ENCODE results near the gene BABAM2. TPM values are rescaled to one million over a fixed set of nuclear protein-coding genes. Genes with fewer than 3 reads are reported as not detected.

The BABAM2 gene
- total and polyA plus RNA-seq, 2 experiments from 2014 or later: 17.8 to 21.5 TPM

DNA sequence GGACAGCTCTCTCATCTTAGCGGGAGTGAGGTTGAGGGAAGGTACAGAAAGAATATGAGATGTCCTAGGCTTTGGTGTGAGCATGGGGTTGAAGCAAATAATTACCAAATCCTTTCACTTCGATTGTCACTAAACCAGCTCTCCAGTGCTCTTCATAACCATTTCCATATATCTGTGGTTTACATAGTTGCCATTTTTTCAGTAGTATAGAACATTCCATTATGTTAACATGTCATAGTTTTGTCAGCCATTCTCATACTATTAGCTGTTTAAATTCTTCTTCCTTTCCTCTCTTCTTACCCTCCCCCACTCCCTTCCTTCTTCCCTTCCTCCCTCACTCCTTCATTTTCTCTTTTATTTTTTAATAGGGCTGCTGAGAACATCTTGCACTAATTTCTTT is 205.9 kb downstream of the BABAM2 start (continued):
- TF ChIP-seq, protein P1, sequence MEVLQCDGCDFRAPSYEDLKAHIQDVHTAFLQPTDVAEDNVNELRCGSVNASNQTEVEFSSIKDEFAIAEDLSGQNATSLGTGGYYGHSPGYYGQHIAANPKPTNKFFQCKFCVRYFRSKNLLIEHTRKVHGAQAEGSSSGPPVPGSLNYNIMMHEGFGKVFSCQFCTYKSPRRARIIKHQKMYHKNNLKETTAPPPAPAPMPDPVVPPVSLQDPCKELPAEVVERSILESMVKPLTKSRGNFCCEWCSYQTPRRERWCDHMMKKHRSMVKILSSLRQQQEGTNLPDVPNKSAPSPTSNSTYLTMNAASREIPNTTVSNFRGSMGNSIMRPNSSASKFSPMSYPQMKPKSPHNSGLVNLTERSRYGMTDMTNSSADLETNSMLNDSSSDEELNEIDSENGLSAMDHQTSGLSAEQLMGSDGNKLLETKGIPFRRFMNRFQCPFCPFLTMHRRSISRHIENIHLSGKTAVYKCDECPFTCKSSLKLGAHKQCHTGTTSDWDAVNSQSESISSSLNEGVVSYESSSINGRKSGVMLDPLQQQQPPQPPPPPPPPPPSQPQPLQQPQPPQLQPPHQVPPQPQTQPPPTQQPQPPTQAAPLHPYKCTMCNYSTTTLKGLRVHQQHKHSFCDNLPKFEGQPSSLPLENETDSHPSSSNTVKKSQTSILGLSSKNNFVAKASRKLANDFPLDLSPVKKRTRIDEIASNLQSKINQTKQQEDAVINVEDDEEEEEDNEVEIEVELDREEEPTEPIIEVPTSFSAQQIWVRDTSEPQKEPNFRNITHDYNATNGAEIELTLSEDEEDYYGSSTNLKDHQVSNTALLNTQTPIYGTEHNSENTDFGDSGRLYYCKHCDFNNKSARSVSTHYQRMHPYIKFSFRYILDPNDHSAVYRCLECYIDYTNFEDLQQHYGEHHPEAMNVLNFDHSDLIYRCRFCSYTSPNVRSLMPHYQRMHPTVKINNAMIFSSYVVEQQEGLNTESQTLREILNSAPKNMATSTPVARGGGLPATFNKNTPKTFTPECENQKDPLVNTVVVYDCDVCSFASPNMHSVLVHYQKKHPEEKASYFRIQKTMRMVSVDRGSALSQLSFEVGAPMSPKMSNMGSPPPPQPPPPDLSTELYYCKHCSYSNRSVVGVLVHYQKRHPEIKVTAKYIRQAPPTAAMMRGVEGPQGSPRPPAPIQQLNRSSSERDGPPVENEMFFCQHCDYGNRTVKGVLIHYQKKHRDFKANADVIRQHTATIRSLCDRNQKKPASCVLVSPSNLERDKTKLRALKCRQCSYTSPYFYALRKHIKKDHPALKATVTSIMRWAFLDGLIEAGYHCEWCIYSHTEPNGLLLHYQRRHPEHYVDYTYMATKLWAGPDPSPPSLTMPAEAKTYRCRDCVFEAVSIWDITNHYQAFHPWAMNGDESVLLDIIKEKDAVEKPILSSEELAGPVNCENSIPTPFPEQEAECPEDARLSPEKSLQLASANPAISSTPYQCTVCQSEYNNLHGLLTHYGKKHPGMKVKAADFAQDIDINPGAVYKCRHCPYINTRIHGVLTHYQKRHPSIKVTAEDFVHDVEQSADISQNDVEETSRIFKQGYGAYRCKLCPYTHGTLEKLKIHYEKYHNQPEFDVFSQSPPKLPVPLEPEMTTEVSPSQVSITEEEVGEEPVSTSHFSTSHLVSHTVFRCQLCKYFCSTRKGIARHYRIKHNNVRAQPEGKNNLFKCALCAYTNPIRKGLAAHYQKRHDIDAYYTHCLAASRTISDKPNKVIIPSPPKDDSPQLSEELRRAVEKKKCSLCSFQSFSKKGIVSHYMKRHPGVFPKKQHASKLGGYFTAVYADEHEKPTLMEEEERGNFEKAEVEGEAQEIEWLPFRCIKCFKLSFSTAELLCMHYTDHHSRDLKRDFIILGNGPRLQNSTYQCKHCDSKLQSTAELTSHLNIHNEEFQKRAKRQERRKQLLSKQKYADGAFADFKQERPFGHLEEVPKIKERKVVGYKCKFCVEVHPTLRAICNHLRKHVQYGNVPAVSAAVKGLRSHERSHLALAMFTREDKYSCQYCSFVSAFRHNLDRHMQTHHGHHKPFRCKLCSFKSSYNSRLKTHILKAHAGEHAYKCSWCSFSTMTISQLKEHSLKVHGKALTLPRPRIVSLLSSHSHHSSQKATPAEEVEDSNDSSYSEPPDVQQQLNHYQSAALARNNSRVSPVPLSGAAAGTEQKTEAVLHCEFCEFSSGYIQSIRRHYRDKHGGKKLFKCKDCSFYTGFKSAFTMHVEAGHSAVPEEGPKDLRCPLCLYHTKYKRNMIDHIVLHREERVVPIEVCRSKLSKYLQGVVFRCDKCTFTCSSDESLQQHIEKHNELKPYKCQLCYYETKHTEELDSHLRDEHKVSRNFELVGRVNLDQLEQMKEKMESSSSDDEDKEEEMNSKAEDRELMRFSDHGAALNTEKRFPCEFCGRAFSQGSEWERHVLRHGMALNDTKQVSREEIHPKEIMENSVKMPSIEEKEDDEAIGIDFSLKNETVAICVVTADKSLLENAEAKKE (CRISPR knock-in tag; IDR thresholded peaks at IDR 0.05): no peak

DNA sequence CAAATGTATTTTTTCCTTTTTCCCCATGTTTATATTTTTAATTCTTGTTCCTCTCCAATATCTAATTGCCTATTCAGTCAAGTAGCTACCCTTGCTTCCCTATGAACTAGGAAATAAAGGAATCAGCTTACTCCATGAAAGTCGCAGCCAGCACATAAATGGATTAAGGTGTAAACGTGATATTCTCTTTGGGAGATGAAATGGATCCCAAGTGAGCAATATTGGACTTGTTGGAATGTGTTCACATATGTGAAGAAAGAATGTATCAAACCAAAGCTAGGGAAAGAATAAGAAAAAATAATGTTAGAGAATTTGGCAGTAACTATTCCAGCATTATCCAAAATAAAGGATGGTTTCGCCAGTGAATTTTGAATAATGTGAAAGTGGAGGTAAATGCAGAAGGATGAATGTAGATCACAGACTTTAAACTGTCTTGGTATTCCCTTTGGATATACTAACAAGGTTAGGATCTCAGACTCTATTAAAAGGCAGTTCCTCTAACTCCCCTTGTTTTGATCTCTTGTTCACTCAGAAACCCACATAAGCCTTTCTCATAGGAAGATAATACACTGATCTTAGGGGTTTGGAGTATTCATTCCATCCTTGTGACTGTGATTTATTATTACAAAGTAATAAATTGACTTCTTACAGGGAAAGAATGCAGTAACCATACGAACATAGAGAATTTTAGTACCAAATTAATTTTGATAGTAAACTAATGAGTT is 208.1 kb downstream of the BABAM2 start:
- no peaks in the 10 kb centered on the region for H3K9me2 ChIP-seq (ENCODE audit: insufficient read depth)
- TF ChIP-seq EZH2phosphoT487 (IDR thresholded peaks at IDR 0.05; ENCODE audit: unreplicated experiment): no peak
- TF ChIP-seq ZNF331 (CRISPR knock-in tag; IDR thresholded peaks at IDR 0.05; ENCODE audit: low read depth): no peak
- TF ChIP-seq, protein P2, sequence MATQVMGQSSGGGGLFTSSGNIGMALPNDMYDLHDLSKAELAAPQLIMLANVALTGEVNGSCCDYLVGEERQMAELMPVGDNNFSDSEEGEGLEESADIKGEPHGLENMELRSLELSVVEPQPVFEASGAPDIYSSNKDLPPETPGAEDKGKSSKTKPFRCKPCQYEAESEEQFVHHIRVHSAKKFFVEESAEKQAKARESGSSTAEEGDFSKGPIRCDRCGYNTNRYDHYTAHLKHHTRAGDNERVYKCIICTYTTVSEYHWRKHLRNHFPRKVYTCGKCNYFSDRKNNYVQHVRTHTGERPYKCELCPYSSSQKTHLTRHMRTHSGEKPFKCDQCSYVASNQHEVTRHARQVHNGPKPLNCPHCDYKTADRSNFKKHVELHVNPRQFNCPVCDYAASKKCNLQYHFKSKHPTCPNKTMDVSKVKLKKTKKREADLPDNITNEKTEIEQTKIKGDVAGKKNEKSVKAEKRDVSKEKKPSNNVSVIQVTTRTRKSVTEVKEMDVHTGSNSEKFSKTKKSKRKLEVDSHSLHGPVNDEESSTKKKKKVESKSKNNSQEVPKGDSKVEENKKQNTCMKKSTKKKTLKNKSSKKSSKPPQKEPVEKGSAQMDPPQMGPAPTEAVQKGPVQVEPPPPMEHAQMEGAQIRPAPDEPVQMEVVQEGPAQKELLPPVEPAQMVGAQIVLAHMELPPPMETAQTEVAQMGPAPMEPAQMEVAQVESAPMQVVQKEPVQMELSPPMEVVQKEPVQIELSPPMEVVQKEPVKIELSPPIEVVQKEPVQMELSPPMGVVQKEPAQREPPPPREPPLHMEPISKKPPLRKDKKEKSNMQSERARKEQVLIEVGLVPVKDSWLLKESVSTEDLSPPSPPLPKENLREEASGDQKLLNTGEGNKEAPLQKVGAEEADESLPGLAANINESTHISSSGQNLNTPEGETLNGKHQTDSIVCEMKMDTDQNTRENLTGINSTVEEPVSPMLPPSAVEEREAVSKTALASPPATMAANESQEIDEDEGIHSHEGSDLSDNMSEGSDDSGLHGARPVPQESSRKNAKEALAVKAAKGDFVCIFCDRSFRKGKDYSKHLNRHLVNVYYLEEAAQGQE (IDR thresholded peaks at IDR 0.05; ENCODE audit: unreplicated experiment): no peak
- TF ChIP-seq ZNF114 (CRISPR knock-in tag; IDR thresholded peaks at IDR 0.05): no peak
- TF ChIP-seq NANOG (IDR thresholded peaks at IDR 0.05; ENCODE audit: borderline replicate concordance): no peak
- no peak for TF ChIP-seq EZH2 (IDR thresholded peaks at IDR 0.05; ENCODE audit: low read depth, unreplicated experiment)
- TF ChIP-seq, protein P3, sequence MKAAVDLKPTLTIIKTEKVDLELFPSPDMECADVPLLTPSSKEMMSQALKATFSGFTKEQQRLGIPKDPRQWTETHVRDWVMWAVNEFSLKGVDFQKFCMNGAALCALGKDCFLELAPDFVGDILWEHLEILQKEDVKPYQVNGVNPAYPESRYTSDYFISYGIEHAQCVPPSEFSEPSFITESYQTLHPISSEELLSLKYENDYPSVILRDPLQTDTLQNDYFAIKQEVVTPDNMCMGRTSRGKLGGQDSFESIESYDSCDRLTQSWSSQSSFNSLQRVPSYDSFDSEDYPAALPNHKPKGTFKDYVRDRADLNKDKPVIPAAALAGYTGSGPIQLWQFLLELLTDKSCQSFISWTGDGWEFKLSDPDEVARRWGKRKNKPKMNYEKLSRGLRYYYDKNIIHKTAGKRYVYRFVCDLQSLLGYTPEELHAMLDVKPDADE (IDR thresholded peaks at IDR 0.05): no peak
- no peak for TF ChIP-seq CREB1 (CRISPR knock-in tag; IDR thresholded peaks at IDR 0.05; ENCODE audit: low read depth)
- TF ChIP-seq STAT1 (IDR thresholded peaks at IDR 0.05; ENCODE audit: unreplicated experiment): no peak
- TF ChIP-seq POLR2AphosphoS5 (IDR thresholded peaks at IDR 0.05; ENCODE audit: low read depth): no peak
- TF ChIP-seq, protein P4, sequence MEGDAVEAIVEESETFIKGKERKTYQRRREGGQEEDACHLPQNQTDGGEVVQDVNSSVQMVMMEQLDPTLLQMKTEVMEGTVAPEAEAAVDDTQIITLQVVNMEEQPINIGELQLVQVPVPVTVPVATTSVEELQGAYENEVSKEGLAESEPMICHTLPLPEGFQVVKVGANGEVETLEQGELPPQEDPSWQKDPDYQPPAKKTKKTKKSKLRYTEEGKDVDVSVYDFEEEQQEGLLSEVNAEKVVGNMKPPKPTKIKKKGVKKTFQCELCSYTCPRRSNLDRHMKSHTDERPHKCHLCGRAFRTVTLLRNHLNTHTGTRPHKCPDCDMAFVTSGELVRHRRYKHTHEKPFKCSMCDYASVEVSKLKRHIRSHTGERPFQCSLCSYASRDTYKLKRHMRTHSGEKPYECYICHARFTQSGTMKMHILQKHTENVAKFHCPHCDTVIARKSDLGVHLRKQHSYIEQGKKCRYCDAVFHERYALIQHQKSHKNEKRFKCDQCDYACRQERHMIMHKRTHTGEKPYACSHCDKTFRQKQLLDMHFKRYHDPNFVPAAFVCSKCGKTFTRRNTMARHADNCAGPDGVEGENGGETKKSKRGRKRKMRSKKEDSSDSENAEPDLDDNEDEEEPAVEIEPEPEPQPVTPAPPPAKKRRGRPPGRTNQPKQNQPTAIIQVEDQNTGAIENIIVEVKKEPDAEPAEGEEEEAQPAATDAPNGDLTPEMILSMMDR (conservative IDR thresholded peaks at IDR 0.05; ENCODE audit: low read depth in 2 of 2): no peak
- H3K4me2 ChIP-seq: no peak overlapping the region
- Mint-ChIP-seq H3K4me3 (no peak overlapping the region), H3K9me3 (no peaks in the 10 kb centered on the region), H3K4me1 (peaks cover 8% of the 10 kb centered on the region; the same call in 2 of the 3 replicates), H3K27ac (no peak overlapping the region), H3K27me3 (ENCODE audit: insufficient read depth, low read depth, poor library complexity) (no peaks in the 10 kb centered on the region), H3K36me3 (ENCODE audit: low read depth) (no peaks in the 10 kb centered on the region)
- H3K27me3 ChIP-seq (ENCODE audit: insufficient read depth): no peaks in the 10 kb centered on the region
- H3F3A ChIP-seq (replicated peaks; ENCODE audit: low read depth): no peaks in the 10 kb centered on the region
- no peak overlapping the region for H3K27ac ChIP-seq (ENCODE audit: low read depth)
- H4K20me1 ChIP-seq (replicated peaks; ENCODE audit: insufficient read depth): no peaks in the 10 kb centered on the region
- no peak overlapping the region for H3K4me3 ChIP-seq
- ATAC-seq (no peak), DNase-seq (ENCODE audit: low spot score) (no peak)
- H3K4me1 ChIP-seq (ENCODE audit: insufficient read depth): no peaks in the 10 kb centered on the region
- H2AFZ ChIP-seq: no peak overlapping the region
- no peaks in the 10 kb centered on the region for H3K36me3 ChIP-seq (ENCODE audit: insufficient read depth)
- no peaks in the 10 kb centered on the region for H3K79me2 ChIP-seq (replicated peaks; ENCODE audit: insufficient read depth)
